Neural progenitor cell (in vitro differentiated cells): ENCODE results near the gene MELK. TPM values are rescaled to one million over a fixed set of nuclear protein-coding genes. Genes with fewer than 3 reads are reported as not detected.
"Not testable (repeated sequence)": the region's sequence is repeated elsewhere in the genome, so short reads cannot be mapped to it uniquely, and the experiment has no call there.

Source experiments
- DNase-seq: peaks from one replicate; pipeline ENCODE4 v3.0.0-alpha.2; 2016; ENCODE audit warnings: low spot score
- H2AFZ ChIP-seq: fragments of 200-600 bp; sonication (generic); replicated peaks from 2 replicates; pipeline ENCODE4 v1.6.1; 2016; ENCODE audit warnings: antibody characterized with exemption
- H3F3A ChIP-seq: fragments of 200-600 bp; sonication (generic); 2 replicates; pipeline ENCODE4 v1.6.1; 2016; ENCODE audit warnings: antibody characterized with exemption, low read depth
- H3K27ac ChIP-seq: fragments of 200-600 bp; sonication (generic); 2 replicates; pipeline ENCODE4 v1.5.1; 2016; ENCODE audit warnings: mild to moderate bottlenecking
- H3K27me3 ChIP-seq: fragments of 200-600 bp; sonication (generic); 2 replicates; pipeline ENCODE4 v1.6.1; 2016; ENCODE audit warnings: mild to moderate bottlenecking, moderate library complexity
- H3K36me3 ChIP-seq: fragments of 200-600 bp; sonication (generic); 2 replicates; pipeline ENCODE4 v1.5.1; 2016
- H3K4me1 ChIP-seq: fragments of 200-600 bp; sonication (generic); 2 replicates; pipeline ENCODE4 v1.6.1; 2016; ENCODE audit warnings: mixed run types
- H3K4me2 ChIP-seq: fragments of 200-600 bp; sonication (generic); 2 replicates; pipeline ENCODE4 v1.6.1; 2016
- H3K4me3 ChIP-seq: fragments of 200-600 bp; sonication (generic); 2 replicates; pipeline ENCODE4 v1.5.1; 2016
- H3K79me2 ChIP-seq: fragments of 200-600 bp; sonication (generic); 2 replicates; pipeline ENCODE4 v1.6.1; 2016; ENCODE audit warnings: low read depth
- H3K9ac ChIP-seq: fragments of 200-600 bp; sonication (generic); 2 replicates; pipeline ENCODE4 v1.6.1; 2016
- H3K9me3 ChIP-seq: fragments of 200-600 bp; sonication (generic); 2 replicates; pipeline ENCODE4 v1.5.1; 2016; ENCODE audit warnings: low read depth
- H4K20me1 ChIP-seq: fragments of 200-600 bp; sonication (generic); 2 replicates; pipeline ENCODE4 v1.6.1; 2016; ENCODE audit warnings: low read depth
- H3K27ac Mint-ChIP-seq: 3 replicates; pipeline ENCODE4 v1.8.0; 2021; ENCODE audit warnings: mixed read lengths
- H3K27me3 Mint-ChIP-seq: 2 replicates; pipeline ENCODE4 v1.8.0; 2022; ENCODE audit warnings: low read depth, mild to moderate bottlenecking, inconsistent platforms, moderate library complexity, mixed read lengths; ENCODE audit not compliant: insufficient read depth
- H3K36me3 Mint-ChIP-seq: 3 replicates; pipeline ENCODE4 v1.8.0; 2021; ENCODE audit warnings: mixed read lengths
- H3K4me1 Mint-ChIP-seq: 3 replicates; pipeline ENCODE4 v1.8.0; 2021; ENCODE audit warnings: mixed read lengths
- H3K4me3 Mint-ChIP-seq: 3 replicates; pipeline ENCODE4 v1.8.0; 2021; ENCODE audit warnings: mild to moderate bottlenecking, moderate library complexity, mixed read lengths
- H3K9me3 Mint-ChIP-seq: 3 replicates; pipeline ENCODE4 v1.8.0; 2020; ENCODE audit warnings: mixed read lengths
- EZH2 ChIP-seq: fragments of 200-600 bp; sonication (generic); IDR thresholded peaks from 2 replicates; pipeline ENCODE4 v1.6.1; 2017; ENCODE audit warnings: antibody characterized with exemption, mild to moderate bottlenecking, moderate library complexity
- EZH2phosphoT487 ChIP-seq: fragments of 200-600 bp; sonication (generic); IDR thresholded peaks from 2 replicates; pipeline ENCODE4 v1.6.1; 2017; ENCODE audit warnings: antibody characterized with exemption
- total RNA-seq: library from RNA; depleted of rRNA; stranded (reverse); fragments of >200 nt; gene quantifications from 2 replicates; pipeline ENCODE4 v1.2.3, GENCODE V29; 2015; ENCODE audit warnings: low replicate concordance
- TF ChIP-seq, protein P1 (sequence below): fragments of 200-600 bp; sonication (generic); IDR thresholded peaks from 2 replicates; pipeline ENCODE4 v1.5.1; 2017; ENCODE audit warnings: antibody characterized with exemption, mild to moderate bottlenecking

MELK gene
- total RNA-seq, 1 donor from 2014 or later = 112 TPM

DNA sequence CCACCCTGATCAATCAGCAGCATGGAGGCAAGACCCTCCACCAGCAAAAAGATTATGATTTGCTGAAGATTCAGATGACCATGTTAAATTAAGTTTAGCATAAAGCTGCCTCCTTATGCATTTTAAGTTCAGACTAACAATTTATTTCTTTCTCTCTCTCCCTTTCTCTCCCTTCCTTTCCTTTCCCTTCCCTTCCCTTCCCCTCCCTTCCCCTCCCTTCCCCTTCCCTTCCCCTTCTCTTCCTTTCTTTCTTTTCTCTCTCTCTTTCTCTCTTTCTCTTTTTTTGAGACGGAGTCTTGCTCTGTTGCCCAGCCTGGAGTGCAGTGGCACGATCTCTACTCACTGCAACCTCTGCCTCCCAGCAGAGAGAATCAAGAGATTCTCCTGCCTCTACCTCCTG lies 1.4 kb upstream of the MELK start:
- H3K9ac ChIP-seq = no peak overlapping the region
- H3K4me1 Mint-ChIP-seq = peaks cover 30% of the 10 kb centered on the region
- H3K27me3 Mint-ChIP-seq = peaks cover 13% of the 10 kb centered on the region
- H3K27ac ChIP-seq = no peak overlapping the region
- H2AFZ ChIP-seq = no peak overlapping the region
- H3K4me2 ChIP-seq = no peak overlapping the region
- H3K36me3 Mint-ChIP-seq = peaks cover 14% of the 10 kb centered on the region
- peaks cover 13% of the 10 kb centered on the region for H3F3A ChIP-seq
- peaks cover 10% of the 10 kb centered on the region for H3K4me1 ChIP-seq
- H3K4me3 ChIP-seq = no peak overlapping the region
- no peaks in the 10 kb centered on the region for H3K9me3 ChIP-seq
- H3K27ac Mint-ChIP-seq = no peak overlapping the region
- no peaks in the 10 kb centered on the region for H3K9me3 Mint-ChIP-seq
- peaks cover 35% of the 10 kb centered on the region for H3K79me2 ChIP-seq
- DNase-seq = no peak
- H3K27me3 ChIP-seq = no peaks in the 10 kb centered on the region
- TF ChIP-seq EZH2 = no peak
- TF ChIP-seq, protein P1, sequence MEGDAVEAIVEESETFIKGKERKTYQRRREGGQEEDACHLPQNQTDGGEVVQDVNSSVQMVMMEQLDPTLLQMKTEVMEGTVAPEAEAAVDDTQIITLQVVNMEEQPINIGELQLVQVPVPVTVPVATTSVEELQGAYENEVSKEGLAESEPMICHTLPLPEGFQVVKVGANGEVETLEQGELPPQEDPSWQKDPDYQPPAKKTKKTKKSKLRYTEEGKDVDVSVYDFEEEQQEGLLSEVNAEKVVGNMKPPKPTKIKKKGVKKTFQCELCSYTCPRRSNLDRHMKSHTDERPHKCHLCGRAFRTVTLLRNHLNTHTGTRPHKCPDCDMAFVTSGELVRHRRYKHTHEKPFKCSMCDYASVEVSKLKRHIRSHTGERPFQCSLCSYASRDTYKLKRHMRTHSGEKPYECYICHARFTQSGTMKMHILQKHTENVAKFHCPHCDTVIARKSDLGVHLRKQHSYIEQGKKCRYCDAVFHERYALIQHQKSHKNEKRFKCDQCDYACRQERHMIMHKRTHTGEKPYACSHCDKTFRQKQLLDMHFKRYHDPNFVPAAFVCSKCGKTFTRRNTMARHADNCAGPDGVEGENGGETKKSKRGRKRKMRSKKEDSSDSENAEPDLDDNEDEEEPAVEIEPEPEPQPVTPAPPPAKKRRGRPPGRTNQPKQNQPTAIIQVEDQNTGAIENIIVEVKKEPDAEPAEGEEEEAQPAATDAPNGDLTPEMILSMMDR = no peak
- TF ChIP-seq EZH2phosphoT487 = no peak
- H4K20me1 ChIP-seq = peaks cover 15% of the 10 kb centered on the region
- H3K4me3 Mint-ChIP-seq = peak overlapping the region; percentile 43
- H3K36me3 ChIP-seq = no peaks in the 10 kb centered on the region

DNA sequence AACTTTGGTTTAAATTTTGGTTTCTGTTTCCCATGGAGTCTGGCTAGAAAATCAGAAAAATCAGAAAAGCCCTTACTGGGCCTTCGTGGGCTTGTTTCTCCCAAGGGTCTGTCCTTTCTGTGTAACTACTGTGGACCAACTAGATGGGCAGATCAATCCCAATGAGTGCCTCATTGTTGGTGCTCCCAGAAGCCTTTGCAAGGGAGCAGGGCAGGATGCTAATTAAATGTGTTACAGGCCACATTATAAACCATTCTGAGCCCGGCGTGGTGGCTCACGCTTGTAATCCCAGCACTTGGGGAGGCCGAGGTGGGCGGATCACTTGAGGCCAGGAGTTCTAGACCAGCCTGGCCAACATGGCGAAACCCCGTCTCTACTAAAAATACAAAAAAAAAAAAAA lies 1.4 kb downstream of the MELK start:
- H3K27me3 ChIP-seq, H3K27ac ChIP-seq, H3K9me3 Mint-ChIP-seq, H3K9me3 ChIP-seq, DNase-seq, H3K36me3 ChIP-seq: not testable (repeated sequence)
- Mint-ChIP-seq H3K27ac (peak overlapping the region; percentile 66), H3K4me1 (peaks cover 28% of the 10 kb centered on the region), H3K27me3 (peaks cover 11% of the 10 kb centered on the region), H3K4me3 (peak overlapping the region; percentile 98), H3K36me3 (peaks cover 21% of the 10 kb centered on the region)
- peak overlapping the region; percentile 92 for H3K4me3 ChIP-seq
- peaks cover 13% of the 10 kb centered on the region for H3F3A ChIP-seq
- peak overlapping the region; percentile 86 for H3K4me2 ChIP-seq
- peak overlapping the region; percentile 75 for H3K9ac ChIP-seq
- H4K20me1 ChIP-seq = peaks cover 24% of the 10 kb centered on the region
- H3K79me2 ChIP-seq = peaks cover 62% of the 10 kb centered on the region
- peaks cover 10% of the 10 kb centered on the region for H3K4me1 ChIP-seq
- H2AFZ ChIP-seq = peak overlapping the region; percentile 86

DNA sequence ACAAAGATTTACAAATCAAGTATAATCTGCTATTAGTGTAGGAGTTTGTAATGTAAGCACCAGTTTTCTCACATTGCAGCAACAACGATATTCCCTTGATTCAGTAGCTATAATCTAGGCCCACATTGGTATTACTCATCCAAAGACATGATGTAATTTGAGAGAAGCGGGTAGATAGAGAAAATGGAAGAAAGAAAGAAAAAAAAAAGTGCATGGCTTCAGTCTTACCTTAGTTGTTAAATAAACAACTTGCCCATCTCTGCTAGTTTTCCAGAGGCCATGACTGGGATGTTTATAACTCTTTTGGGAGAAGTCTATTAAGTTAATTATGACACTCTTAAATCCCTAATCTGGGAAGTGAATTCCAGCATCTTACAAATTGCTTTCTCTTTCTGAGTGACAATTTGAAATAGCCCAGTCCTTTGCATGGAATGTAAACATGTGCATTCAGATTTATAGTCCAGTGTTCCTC lies 2.8 kb downstream of the MELK start:
- H3K9ac ChIP-seq = no peak overlapping the region
- H2AFZ ChIP-seq = no peak overlapping the region
- peaks cover 24% of the 10 kb centered on the region for H3K36me3 Mint-ChIP-seq
- H3K27me3 Mint-ChIP-seq = peaks cover 8% of the 10 kb centered on the region
- H3K4me3 Mint-ChIP-seq = peak overlapping the region; percentile 46
- H3K4me1 ChIP-seq = peaks cover 10% of the 10 kb centered on the region
- H3K9me3 Mint-ChIP-seq = no peaks in the 10 kb centered on the region
- no peaks in the 10 kb centered on the region for H3K36me3 ChIP-seq
- peaks cover 28% of the 10 kb centered on the region for H3K4me1 Mint-ChIP-seq
- peak overlapping the region; percentile 64 for H3K4me2 ChIP-seq
- peak overlapping the region; percentile 23 for H3K4me3 ChIP-seq
- H3K79me2 ChIP-seq = peaks cover 76% of the 10 kb centered on the region
- H3K27me3 ChIP-seq = no peaks in the 10 kb centered on the region
- TF ChIP-seq, protein P1 = no peak
- TF ChIP-seq EZH2 (no peak), EZH2phosphoT487 (no peak)
- peaks cover 28% of the 10 kb centered on the region for H4K20me1 ChIP-seq
- no peak overlapping the region for H3K27ac ChIP-seq
- no peak for DNase-seq
- no peaks in the 10 kb centered on the region for H3K9me3 ChIP-seq
- H3F3A ChIP-seq = peaks cover 13% of the 10 kb centered on the region
- H3K27ac Mint-ChIP-seq = no peak overlapping the region

DNA sequence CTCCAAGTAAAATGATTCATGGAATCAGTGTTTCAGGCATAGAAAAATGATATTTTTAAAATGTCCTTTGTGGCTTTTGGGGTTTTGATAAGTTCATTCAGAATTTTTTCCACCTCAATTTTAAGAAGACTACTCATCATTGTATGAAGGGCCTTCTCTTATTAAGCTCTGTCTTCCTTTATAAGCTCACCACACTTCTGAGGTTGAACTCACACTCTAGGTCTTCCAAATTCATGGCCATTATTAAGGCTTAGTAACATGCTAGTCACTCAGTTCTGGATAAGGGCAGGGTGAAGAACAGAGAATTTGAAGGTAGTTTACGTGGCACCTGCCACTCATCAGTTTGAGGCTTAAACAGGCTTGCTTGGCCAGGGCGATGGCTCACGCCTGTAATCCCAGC lies 4.2 kb downstream of the MELK start:
- Histone ChIP-seq H3K4me2 (no peak overlapping the region), H3K9me3 (no peaks in the 10 kb centered on the region), H4K20me1 (peaks cover 28% of the 10 kb centered on the region), H2AFZ (no peak overlapping the region), H3K9ac (no peak overlapping the region), H3K4me1 (peaks cover 10% of the 10 kb centered on the region), H3K4me3 (no peak overlapping the region), H3K79me2 (peaks cover 90% of the 10 kb centered on the region), H3K36me3 (peaks cover 5% of the 10 kb centered on the region), H3K27ac (no peak overlapping the region), H3K27me3 (no peaks in the 10 kb centered on the region), H3F3A (peaks cover 11% of the 10 kb centered on the region)
- Mint-ChIP-seq H3K9me3 (no peaks in the 10 kb centered on the region), H3K4me1 (peaks cover 28% of the 10 kb centered on the region), H3K36me3 (peaks cover 27% of the 10 kb centered on the region), H3K4me3 (no peak overlapping the region), H3K27ac (no peak overlapping the region), H3K27me3 (peaks cover 3% of the 10 kb centered on the region)
- DNase-seq = no peak
- TF ChIP-seq EZH2phosphoT487 = no peak
- TF ChIP-seq EZH2 = no peak
- TF ChIP-seq, protein P1 = no peak
